ENCODE data around the gene RAB3GAP2. TPM values are rescaled to one million over a fixed set of nuclear protein-coding genes. Genes with fewer than 3 reads are reported as not detected.
"Not testable (repeated sequence)": the region's sequence is repeated elsewhere in the genome, so short reads cannot be mapped to it uniquely, and the experiment has no call there.

The RAB3GAP2 gene
- total RNA-seq, 4 donors from 2014 or later: 16.5 to 24.2 (median 18.0) TPM

DNA sequence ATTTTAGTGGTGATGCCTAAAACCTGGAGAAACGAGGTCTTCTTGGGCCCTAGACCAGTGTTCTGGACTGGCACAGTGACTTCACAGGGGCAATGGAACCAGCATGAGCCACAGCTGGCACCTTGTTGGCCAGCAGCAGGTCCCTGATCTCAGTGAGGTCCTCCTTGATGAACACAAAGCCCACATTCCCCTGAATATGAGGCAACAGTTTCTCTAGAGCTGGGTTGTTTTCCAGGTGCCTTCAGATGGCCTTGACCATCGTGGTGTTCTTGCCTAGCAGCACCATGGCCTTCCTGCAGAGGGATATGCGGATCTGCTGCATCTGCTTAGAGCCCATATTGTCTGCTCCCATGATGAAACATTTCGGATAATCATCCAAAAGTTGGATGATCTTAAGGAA is 44.9 kb upstream of the RAB3GAP2 start:
- ATAC-seq (no peak), DNase-seq (no peak)
- Histone ChIP-seq H3K9me3 (no peaks in the 10 kb centered on the region), H3K36me3 (no peaks in the 10 kb centered on the region), H3K27me3 (no peaks in the 10 kb centered on the region), H3K4me1 (no peaks in the 10 kb centered on the region), H3K27ac (no peak overlapping the region), H3K4me3 (no peak overlapping the region)
- in situ Hi-C loops (cut with MboI; ENCODE audit: low sequenced_read_pairs in 4 of 4) (no loop called here), intact Hi-C loops (cut with DNase I; ENCODE audit: low total_unique reads) (no loop called here)
- TF ChIP-seq, protein P1, sequence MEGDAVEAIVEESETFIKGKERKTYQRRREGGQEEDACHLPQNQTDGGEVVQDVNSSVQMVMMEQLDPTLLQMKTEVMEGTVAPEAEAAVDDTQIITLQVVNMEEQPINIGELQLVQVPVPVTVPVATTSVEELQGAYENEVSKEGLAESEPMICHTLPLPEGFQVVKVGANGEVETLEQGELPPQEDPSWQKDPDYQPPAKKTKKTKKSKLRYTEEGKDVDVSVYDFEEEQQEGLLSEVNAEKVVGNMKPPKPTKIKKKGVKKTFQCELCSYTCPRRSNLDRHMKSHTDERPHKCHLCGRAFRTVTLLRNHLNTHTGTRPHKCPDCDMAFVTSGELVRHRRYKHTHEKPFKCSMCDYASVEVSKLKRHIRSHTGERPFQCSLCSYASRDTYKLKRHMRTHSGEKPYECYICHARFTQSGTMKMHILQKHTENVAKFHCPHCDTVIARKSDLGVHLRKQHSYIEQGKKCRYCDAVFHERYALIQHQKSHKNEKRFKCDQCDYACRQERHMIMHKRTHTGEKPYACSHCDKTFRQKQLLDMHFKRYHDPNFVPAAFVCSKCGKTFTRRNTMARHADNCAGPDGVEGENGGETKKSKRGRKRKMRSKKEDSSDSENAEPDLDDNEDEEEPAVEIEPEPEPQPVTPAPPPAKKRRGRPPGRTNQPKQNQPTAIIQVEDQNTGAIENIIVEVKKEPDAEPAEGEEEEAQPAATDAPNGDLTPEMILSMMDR (IDR thresholded peaks at IDR 0.05 in 4 of 5, conservative IDR thresholded peaks at IDR 0.05 in 1 of 5): no peak
- no peak for TF ChIP-seq POLR2A (IDR thresholded peaks at IDR 0.05)

- TF ChIP-seq, protein P1 (IDR thresholded peaks at IDR 0.05 in 4 of 5, conservative IDR thresholded peaks at IDR 0.05 in 1 of 5): no peak
- TF ChIP-seq POLR2A (IDR thresholded peaks at IDR 0.05): no peak
- no peaks in the 10 kb centered on the region for H3K27me3 ChIP-seq
- H3K9me3 ChIP-seq: no peaks in the 10 kb centered on the region
- no peaks in the 10 kb centered on the region for H3K36me3 ChIP-seq
- no peak for ATAC-seq
- in situ Hi-C loops (cut with MboI; ENCODE audit: low sequenced_read_pairs in 4 of 4) (no loop called here), intact Hi-C loops (cut with DNase I; ENCODE audit: low total_unique reads) (no loop called here)
- H3K27ac ChIP-seq: no peak overlapping the region
- no peak overlapping the region for H3K4me3 ChIP-seq
- no peak for DNase-seq
- H3K4me1 ChIP-seq: no peaks in the 10 kb centered on the region
Measured at GRCh38 chr1:220316305-220316704, 44.1 kb upstream of the RAB3GAP2 start.

- in situ Hi-C loops (cut with MboI; ENCODE audit: low sequenced_read_pairs in 4 of 4): no loop called here
- intact Hi-C loops (cut with DNase I; ENCODE audit: low total_unique reads): no loop called here
- TF ChIP-seq POLR2A (IDR thresholded peaks at IDR 0.05): no peak
- TF ChIP-seq, protein P1 (IDR thresholded peaks at IDR 0.05 in 4 of 5, conservative IDR thresholded peaks at IDR 0.05 in 1 of 5): no peak
- Histone ChIP-seq H3K4me1 (no peaks in the 10 kb centered on the region), H3K9me3 (no peaks in the 10 kb centered on the region), H3K4me3 (no peak overlapping the region), H3K36me3 (no peaks in the 10 kb centered on the region), H3K27me3 (no peaks in the 10 kb centered on the region), H3K27ac (no peak overlapping the region)
- DNase-seq: no peak
- no peak for ATAC-seq
Measured at GRCh38 chr1:220315070-220315839, 43.0 kb upstream of the RAB3GAP2 start.

- in situ Hi-C loops (cut with MboI; ENCODE audit: low sequenced_read_pairs in 4 of 4): no loop called here
- no peaks in the 10 kb centered on the region for H3K9me3 ChIP-seq
- no peak for ATAC-seq
- H3K36me3 ChIP-seq: no peaks in the 10 kb centered on the region
- H3K27ac ChIP-seq: no peak overlapping the region
- H3K27me3 ChIP-seq: no peaks in the 10 kb centered on the region
- intact Hi-C loops (cut with DNase I; ENCODE audit: low total_unique reads): no loop called here
- H3K4me1 ChIP-seq: no peaks in the 10 kb centered on the region
- DNase-seq: no peak
- H3K4me3 ChIP-seq: no peak overlapping the region
- TF ChIP-seq POLR2A (IDR thresholded peaks at IDR 0.05): no peak
- TF ChIP-seq, protein P1 (IDR thresholded peaks at IDR 0.05 in 4 of 5, conservative IDR thresholded peaks at IDR 0.05 in 1 of 5): no peak
Measured at GRCh38 chr1:220313576-220313975, 41.3 kb upstream of the RAB3GAP2 start.

DNA sequence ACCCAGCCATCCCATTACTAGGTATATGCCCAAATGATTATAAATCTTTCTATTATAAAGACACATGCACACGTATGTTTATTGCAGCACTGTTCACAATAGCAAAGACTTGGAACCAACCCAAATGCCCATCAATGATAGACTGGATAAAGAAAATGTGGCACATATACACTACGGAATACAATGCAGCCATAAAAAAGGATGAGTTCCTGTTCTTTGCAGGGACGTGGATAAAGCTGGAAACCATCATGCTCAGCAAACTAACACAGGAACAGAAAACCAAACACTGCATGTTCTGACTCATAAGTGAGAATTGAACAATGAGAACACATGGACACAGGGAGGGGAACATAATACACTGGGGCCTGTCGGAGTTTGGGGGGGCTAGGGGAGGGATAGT is 37.9 kb upstream of the RAB3GAP2 start:
- DNase-seq; ATAC-seq; in situ Hi-C loops (cut with MboI; ENCODE audit: low sequenced_read_pairs in 4 of 4); H3K4me1 ChIP-seq; H3K27me3 ChIP-seq; H3K36me3 ChIP-seq; H3K9me3 ChIP-seq; intact Hi-C loops (cut with DNase I; ENCODE audit: low total_unique reads); H3K27ac ChIP-seq; H3K4me3 ChIP-seq: not testable (repeated sequence)
